Measurements from ENCODE around the gene PJA2.

- TF ChIP-seq CTCF (IDR thresholded peaks at IDR 0.05) (no peak), POLR2A (IDR thresholded peaks at IDR 0.05) (no peak)
Measured at GRCh38 chr5:109316634-109317033, 93.1 kb downstream of the PJA2 start.
